HEK293 (cell line): ENCODE results near the gene RASSF1.

ENCODE experiments used
- CTCF ChIA-PET: fragments of 350-600 bp; formaldehyde crosslinking; extraction: SDS; loops from one replicate; lab custom pipeline; 2021; ENCODE audit warnings: antibody characterized with exemption; lab: Yijun Ruan, JAX
- POLR2A ChIA-PET: fragments of 300-600 bp; formaldehyde crosslinking; extraction: SDS; loops from one replicate; lab custom pipeline; 2020; ENCODE audit warnings: antibody characterized with exemption, inconsistent platforms; lab: Yijun Ruan, JAX
- H3K27ac ChIP-seq: fragments of 200-500 bp; sonication (Bioruptor generic); 2 replicates; pipeline ENCODE4 v1.5.1; 2014; ENCODE audit warnings: low read depth, low read length, control low read depth, inconsistent platforms; ENCODE audit errors: extremely low read depth
- H3K36me3 ChIP-seq, 2 experiments: fragments of 200-500 bp in 1 of 2; sonication (Bioruptor generic) in 1 of 2; 1 replicate in 1 of 2; 2 replicates in 1 of 2; pipeline ENCODE4 v1.5.1; 2014 to 2017; ENCODE audit warnings: inconsistent platforms in 2 of 2, low read length in 2 of 2; ENCODE audit not compliant: control insufficient read depth in 2 of 2, insufficient read depth in 1 of 2
- H3K4me1 ChIP-seq: fragments of 200-500 bp; sonication (Bioruptor generic); 2 replicates; pipeline ENCODE4 v1.5.1; 2014; ENCODE audit warnings: mild to moderate bottlenecking, low read length, inconsistent platforms; ENCODE audit not compliant: control insufficient read depth, insufficient read depth
- H3K4me3 ChIP-seq: 2 replicates; pipeline ENCODE4 v1.5.1; 2011; ENCODE audit warnings: low read depth, mild to moderate bottlenecking, control low read depth, low read length, moderate library complexity
- H3K9me3 ChIP-seq: fragments of 200-500 bp; sonication (Bioruptor generic); 2 replicates; pipeline ENCODE4 v1.5.1; 2014; ENCODE audit warnings: low read depth, low read length, inconsistent platforms; ENCODE audit not compliant: control insufficient read depth, insufficient read depth
- EGR2 ChIP-seq: fragments of 450-650 bp; formaldehyde crosslinking; IDR thresholded peaks from 2 replicates; pipeline ENCODE4 v1.5.1; 2016; ENCODE audit warnings: low read depth, missing biosample characterization, missing genetic modification characterization
- FEZF1 ChIP-seq: fragments of 450-650 bp; formaldehyde crosslinking; IDR thresholded peaks from 2 replicates; pipeline ENCODE4 v1.5.1; 2016; ENCODE audit warnings: missing biosample characterization, missing genetic modification characterization
- MZF1 ChIP-seq: fragments of 450-650 bp; formaldehyde crosslinking; IDR thresholded peaks from 2 replicates; pipeline ENCODE4 v1.5.1; 2017; ENCODE audit warnings: missing biosample characterization, missing genetic modification characterization, borderline replicate concordance
- ZFHX2 ChIP-seq: fragments of 450-650 bp; formaldehyde crosslinking; conservative IDR thresholded peaks from 2 replicates; pipeline ENCODE4 v1.5.1; 2016; ENCODE audit warnings: missing biosample characterization, missing genetic modification characterization
- ZFP37 ChIP-seq: fragments of 450-650 bp; formaldehyde crosslinking; IDR thresholded peaks from 2 replicates; pipeline ENCODE4 v1.5.1; 2016; ENCODE audit warnings: missing biosample characterization, missing genetic modification characterization
- ZIC2 ChIP-seq: fragments of 450-650 bp; formaldehyde crosslinking; IDR thresholded peaks from 2 replicates; pipeline ENCODE4 v1.5.1; 2016; ENCODE audit warnings: missing biosample characterization, missing genetic modification characterization
- ZNF184 ChIP-seq: fragments of 450-650 bp; IDR thresholded peaks from 2 replicates; pipeline ENCODE4 v1.5.1; 2018; ENCODE audit warnings: missing biosample characterization, mild to moderate bottlenecking, missing genetic modification characterization
- ZNF624 ChIP-seq: fragments of 450-650 bp; formaldehyde crosslinking; IDR thresholded peaks from 2 replicates; pipeline ENCODE4 v1.5.1; 2017; ENCODE audit warnings: missing biosample characterization, missing genetic modification characterization
- ZNF626 ChIP-seq: fragments of 450-650 bp; sonication (Bioruptor Pico); formaldehyde crosslinking; IDR thresholded peaks from 2 replicates; pipeline ENCODE4 v1.5.1; 2018; ENCODE audit warnings: missing biosample characterization, missing genetic modification characterization, inconsistent platforms
- ZNF654 ChIP-seq: fragments of 450-650 bp; formaldehyde crosslinking; IDR thresholded peaks from 2 replicates; pipeline ENCODE4 v1.5.1; 2016; ENCODE audit warnings: low read depth, missing biosample characterization, missing genetic modification characterization
- ZNF837 ChIP-seq: fragments of 450-650 bp; formaldehyde crosslinking; IDR thresholded peaks from 2 replicates; pipeline ENCODE4 v1.5.1; 2016; ENCODE audit warnings: missing biosample characterization, missing genetic modification characterization
- TF ChIP-seq, protein P1 (sequence below): fragments of 450-650 bp; formaldehyde crosslinking; IDR thresholded peaks from 2 replicates; pipeline ENCODE4 v1.5.1; 2017; ENCODE audit warnings: missing biosample characterization, missing genetic modification characterization
- TF ChIP-seq, protein P2 (sequence below): fragments of 450-650 bp; formaldehyde crosslinking; IDR thresholded peaks from 2 replicates; pipeline ENCODE4 v1.5.1; 2017; ENCODE audit warnings: missing biosample characterization, missing genetic modification characterization

The RASSF1 gene

GRCh38 chr3:50371133-50371685 lies 30.6 kb upstream of the RASSF1 start:
- no peaks in the 10 kb centered on the region for H3K9me3 ChIP-seq
- TF ChIP-seq, protein P1, sequence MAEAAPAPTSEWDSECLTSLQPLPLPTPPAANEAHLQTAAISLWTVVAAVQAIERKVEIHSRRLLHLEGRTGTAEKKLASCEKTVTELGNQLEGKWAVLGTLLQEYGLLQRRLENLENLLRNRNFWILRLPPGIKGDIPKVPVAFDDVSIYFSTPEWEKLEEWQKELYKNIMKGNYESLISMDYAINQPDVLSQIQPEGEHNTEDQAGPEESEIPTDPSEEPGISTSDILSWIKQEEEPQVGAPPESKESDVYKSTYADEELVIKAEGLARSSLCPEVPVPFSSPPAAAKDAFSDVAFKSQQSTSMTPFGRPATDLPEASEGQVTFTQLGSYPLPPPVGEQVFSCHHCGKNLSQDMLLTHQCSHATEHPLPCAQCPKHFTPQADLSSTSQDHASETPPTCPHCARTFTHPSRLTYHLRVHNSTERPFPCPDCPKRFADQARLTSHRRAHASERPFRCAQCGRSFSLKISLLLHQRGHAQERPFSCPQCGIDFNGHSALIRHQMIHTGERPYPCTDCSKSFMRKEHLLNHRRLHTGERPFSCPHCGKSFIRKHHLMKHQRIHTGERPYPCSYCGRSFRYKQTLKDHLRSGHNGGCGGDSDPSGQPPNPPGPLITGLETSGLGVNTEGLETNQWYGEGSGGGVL = 0 out of 2 replicates have a peak, but pooled peaks have one; percentile 22
- TF ChIP-seq ZIC2 (tag by site-specific recombination) (peak; percentile 55; the same call in 1 of the 2 replicates), ZNF626 (no peak), EGR2 (tag by site-specific recombination) (peak; percentile 74), ZFHX2 (tag by site-specific recombination) (peak; percentile 95)
- TF ChIP-seq, protein P2, sequence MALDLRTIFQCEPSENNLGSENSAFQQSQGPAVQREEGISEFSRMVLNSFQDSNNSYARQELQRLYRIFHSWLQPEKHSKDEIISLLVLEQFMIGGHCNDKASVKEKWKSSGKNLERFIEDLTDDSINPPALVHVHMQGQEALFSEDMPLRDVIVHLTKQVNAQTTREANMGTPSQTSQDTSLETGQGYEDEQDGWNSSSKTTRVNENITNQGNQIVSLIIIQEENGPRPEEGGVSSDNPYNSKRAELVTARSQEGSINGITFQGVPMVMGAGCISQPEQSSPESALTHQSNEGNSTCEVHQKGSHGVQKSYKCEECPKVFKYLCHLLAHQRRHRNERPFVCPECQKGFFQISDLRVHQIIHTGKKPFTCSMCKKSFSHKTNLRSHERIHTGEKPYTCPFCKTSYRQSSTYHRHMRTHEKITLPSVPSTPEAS = peak; percentile 43
- no peaks in the 10 kb centered on the region for H3K36me3 ChIP-seq
- no peak overlapping the region for H3K4me3 ChIP-seq
- no peak overlapping the region; the same call in 1 of the 2 replicates for H3K27ac ChIP-seq
- H3K4me1 ChIP-seq = no peaks in the 10 kb centered on the region
- ChIA-PET CTCF (interaction anchor here (0.6 to 1.0 kb wide), 5 partner anchors 23 to 1402 kb away, joined by 3 read pairs; no protein-coding TSS in a partner anchor), POLR2A (interaction anchor here (1.0 kb wide), 1 partner anchor 171 kb away, joined by 3 read pairs; no protein-coding TSS in a partner anchor)

DNA sequence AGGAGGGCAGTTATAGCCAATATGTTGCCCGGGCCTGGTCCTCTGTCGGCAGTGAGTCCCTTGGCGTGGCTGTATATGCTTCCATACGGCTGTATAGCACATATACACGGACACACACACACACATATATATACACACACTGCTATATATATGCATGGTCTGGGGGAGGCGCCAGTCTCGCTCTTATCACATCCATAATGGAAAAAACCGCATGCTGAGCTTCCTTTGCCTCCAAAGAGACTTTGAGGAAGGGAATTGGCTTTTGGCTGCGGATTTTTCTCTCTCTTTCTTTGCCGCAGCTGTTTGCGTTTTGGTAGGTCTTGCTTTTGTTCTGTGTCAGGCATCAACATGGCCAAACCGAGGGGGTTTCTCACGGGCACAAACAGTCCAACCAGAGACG lies 30.0 kb upstream of the RASSF1 start:
- H3K36me3 ChIP-seq = no peaks in the 10 kb centered on the region
- TF ChIP-seq ZNF654 (tag by site-specific recombination) (peak; percentile 47; the same call in 1 of the 2 replicates), ZNF837 (tag by site-specific recombination) (no peak)
- TF ChIP-seq, all 188 proteins: peak for 1
- H3K4me1 ChIP-seq = no peaks in the 10 kb centered on the region
- H3K4me3 ChIP-seq = no peak overlapping the region
- no peaks in the 10 kb centered on the region for H3K9me3 ChIP-seq
- H3K27ac ChIP-seq = peak overlapping the region; percentile 34; the same call in 1 of the 2 replicates
- ChIA-PET POLR2A (interaction anchor here (1.0 kb wide), 1 partner anchor 172 kb away, joined by 3 read pairs; no protein-coding TSS in a partner anchor), CTCF (interaction anchor here (0.7 to 1.4 kb wide), 6 partner anchors 11 to 1402 kb away, joined by 3 read pairs; no protein-coding TSS in a partner anchor)

GRCh38 chr3:50369012-50369670 lies 28.5 kb upstream of the RASSF1 start:
- TF ChIP-seq ZNF624 (tag by site-specific recombination) (no peak), MZF1 (tag by site-specific recombination) (no peak), ZNF184 (tag by site-specific recombination) (no peak), ZFP37 (tag by site-specific recombination) (no peak), FEZF1 (tag by site-specific recombination) (no peak), EGR2 (tag by site-specific recombination) (peak; percentile 42; the same call in 1 of the 2 replicates)
- no peaks in the 10 kb centered on the region for H3K4me1 ChIP-seq
- no peaks in the 10 kb centered on the region for H3K36me3 ChIP-seq
- POLR2A ChIA-PET = interaction anchor here (0.9 to 1.0 kb wide), 2 partner anchors 19 to 41 kb away, joined by 3 to 8 read pairs; partner anchors contain the start of genes CYB561D2 and NPRL2
- H3K4me3 ChIP-seq = no peak overlapping the region
- CTCF ChIA-PET = interaction anchor here (0.6 to 1.4 kb wide), 3 partner anchors 12 to 149 kb away, joined by 3 read pairs; no protein-coding TSS in a partner anchor
- no peak overlapping the region for H3K27ac ChIP-seq
- H3K9me3 ChIP-seq = no peaks in the 10 kb centered on the region
